NCI-H82 treated with DMSO at 0.1 percent for 48 hours (cell line): ENCODE data around the gene GBF1.

ENCODE experiments used
- DNase-seq: peaks from one replicate; lab custom pipeline; 2025; ENCODE audit not compliant: unreplicated experiment; lab: John Stamatoyannopoulos, UW

The GBF1 gene

DNA sequence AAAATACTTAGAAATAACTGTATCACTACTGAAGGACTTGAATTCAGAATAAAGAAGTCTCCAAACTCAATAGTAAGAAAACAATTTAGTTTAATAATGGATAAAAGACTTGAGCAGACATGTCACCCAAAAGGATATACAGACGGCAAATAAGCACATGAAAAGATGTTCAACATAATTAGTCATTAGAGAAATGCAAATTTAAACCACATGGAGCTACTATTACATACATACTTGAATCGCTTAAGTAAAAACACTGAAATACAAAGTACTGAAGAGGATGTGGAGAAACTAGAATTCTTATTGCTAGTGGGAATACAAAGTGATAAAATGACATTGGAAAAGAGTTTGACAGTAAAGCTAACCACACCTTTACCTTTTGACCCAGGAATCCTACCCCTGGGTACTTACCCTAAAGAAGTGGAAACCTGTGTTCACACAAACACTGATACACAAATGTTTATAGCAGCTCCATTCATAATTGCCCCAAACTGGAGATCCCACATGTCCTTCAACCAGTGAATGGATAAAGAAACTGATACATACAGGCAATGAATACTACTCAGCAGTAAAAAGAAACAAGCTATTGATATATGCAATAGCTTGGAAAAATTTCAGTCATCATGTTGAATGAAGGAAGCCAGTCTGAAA, 95.8 kb downstream of the GBF1 start:
- DNase-seq, result no peak

DNA sequence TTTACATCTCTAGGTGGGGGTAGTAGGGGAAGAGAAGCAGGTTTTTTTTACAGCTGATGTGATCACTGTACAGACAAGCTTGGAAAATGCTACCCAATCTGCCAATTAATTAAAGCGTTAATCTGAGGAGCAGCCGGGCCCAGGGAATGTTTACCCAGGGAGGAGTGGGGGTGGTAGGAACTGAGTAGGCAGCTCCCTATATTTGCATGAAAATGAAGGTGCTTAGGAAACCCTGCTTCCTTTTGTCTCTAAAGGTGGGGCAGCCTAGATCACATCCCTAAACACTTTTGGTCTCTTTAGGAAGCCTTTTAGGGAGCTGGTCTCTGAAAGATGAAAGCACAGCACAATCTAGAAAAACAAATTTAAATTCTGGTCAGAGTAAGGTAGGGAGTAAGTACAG, 97.1 kb downstream of the GBF1 start:
- peak; percentile 69 for DNase-seq

DNA sequence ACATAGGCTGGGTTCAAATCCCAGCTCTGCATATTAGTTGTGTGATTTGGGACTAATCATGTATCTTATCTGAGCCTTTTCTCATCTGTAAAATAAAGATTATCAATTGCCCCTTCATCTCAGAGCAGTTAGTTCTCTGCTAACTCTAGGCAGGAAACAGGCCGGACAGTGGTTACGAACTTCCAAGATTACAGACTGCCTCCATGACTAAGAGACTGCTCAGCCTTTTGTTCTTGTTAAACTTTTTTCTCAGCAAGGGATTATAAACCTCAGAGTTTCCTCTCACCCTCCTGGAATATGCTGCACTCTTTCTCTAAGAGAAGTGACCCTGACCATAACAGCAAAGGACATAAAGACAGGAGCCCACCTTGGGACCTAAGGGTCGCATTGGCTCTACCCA, 97.6 kb downstream of the GBF1 start:
- DNase-seq, result no peak

DNA sequence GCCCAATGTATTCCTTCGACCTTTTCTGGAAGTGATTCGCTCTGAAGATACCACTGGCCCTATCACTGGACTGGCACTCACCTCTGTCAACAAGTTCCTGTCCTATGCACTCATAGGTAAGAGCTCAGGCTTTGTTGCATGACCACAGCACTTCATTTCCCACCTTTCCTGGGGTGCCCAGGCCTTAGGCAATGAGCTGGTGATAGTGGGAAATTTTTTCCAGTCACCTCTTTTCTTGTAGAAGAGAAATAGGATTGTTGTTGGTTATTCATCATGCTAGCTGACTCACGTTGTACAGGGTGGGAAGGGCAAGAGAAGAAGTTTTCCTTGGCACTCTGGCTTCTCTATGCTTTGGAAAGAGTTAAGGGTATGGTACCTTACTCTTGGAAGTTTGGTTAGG, 98.7 kb downstream of the GBF1 start:
- DNase-seq, result no peak

DNA sequence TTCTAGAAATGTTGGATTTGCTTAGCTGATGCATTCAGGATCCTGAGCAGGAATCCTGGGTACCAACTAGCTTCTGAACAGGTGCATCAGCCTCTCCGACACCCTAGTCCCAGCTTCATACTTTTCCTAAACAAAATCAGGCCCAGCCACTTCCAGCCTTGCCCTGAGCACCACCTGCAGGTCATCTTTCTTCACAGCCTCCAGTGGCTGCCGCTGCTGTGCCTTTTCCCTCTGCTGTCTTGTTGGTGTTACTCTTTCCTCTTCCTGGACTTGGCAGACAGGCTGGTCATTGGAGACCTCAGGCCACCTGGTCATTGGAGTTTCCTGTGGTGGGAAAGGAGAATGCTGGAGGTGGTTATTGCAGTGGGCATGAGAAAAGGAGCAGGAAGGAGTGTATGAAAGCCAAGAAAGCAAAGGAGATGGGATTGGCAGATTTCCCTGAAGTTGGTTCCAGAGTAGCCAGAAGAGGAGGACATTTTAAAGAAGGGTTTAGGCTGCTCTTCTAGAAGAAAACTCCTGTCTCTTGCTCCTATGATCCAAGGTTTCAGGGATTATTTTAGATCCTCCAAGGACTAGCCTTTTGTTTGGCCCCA, 102.0 kb downstream of the GBF1 start:
- DNase-seq, result peak; percentile 8

DNA sequence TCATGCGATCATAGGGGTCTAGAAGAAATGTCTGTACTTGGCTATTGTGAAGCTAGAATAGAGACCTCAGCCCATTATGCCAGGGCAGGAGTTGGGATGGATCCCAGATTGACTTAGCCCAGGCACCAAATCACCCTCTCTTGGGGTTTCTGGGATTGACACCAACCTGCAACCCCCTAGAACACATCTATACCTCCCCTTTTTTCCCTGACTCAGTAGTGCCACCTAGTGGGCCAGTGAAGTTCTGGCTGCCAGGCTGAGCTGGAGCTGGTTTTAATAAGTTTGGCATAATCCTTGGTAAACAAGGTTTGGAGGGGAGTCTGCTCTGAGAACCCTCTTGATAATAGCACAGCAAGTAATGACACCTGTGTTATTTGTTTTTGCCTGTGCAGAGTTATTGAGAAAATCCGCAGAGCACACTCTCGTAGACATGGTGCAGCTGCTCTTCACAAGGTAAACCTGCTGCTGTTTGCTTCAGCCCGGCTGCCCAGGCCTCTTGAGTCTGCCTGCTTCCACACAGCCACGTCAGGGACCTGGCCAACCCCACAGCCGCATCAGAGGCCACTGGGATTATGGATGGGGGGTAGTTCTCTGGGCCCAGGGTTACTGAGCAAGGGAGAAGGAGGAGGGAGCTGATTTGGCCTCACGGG, 106.9 kb downstream of the GBF1 start:
- DNase-seq, result peak; percentile 4

DNA sequence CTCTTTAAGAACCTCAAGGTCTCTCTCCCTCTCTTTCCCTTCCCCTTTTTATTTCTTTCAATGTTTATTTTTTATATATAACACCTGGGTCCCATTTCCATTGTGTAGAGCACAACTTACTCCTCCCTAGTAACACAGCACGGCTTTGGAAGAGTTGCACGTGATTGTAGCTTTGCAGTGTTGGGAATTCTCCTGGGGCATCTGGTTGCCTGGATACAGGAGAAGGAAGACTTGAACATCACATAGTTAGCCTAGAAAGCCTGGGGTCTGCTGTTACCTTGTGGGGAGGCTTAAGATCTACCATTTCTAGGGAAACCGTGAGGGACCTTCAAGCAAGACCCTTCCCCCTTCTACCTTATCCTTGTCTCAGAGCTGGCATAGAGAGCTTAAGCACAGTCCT, 109.1 kb downstream of the GBF1 start:
- DNase-seq, result no peak

DNA sequence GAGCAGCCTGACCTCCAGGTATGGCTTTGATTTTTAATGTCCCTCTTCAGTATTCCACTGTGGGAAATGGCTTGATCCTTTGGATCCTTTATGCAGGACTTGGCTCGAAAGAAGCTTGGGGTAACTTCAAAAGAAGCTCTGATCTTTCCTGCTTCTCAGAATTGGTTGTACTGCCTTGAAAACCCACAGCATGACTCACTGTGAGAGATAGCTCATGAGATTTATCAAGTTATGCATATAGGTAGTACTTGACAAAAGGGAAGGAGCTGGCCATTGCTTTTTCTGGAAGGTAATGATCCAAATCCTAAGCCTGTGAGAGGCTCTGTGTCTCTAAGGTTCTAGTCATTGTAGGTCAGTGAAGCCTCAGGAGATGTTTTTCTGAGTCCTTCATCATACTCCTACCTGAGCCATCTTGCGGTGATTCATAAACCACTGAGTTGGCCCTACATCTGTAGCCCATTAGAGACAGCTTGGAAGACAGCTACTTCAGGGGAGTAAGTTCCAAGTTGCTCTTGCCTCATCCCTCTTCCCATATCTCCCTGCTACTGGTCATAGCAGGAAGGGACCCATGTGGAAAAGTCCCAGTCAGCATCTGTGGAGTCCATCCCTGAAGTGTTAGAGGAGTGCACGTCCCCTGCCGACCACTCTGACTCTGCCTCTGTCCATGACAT, 113.5 kb downstream of the GBF1 start:
- DNase-seq, result no peak

DNA sequence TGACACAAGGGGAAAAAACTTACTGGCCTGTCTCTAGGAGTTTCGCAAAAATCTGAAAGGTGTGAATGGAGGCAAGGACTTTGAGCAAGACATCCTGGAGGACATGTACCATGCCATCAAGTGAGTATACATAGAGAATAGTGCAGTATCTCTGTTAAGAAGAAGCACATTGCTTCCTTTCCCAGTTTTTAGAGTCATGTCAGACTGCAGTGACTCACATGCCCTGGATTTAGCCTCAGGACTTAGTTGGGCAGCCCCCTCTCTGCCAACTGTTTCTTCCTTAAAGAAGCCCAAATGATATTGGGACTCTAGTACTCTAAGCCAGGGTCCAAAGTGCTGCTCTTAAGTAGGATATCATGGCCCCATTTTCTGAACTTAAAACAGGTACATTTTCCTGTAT, 122.1 kb downstream of the GBF1 start:
- no peak for DNase-seq

DNA sequence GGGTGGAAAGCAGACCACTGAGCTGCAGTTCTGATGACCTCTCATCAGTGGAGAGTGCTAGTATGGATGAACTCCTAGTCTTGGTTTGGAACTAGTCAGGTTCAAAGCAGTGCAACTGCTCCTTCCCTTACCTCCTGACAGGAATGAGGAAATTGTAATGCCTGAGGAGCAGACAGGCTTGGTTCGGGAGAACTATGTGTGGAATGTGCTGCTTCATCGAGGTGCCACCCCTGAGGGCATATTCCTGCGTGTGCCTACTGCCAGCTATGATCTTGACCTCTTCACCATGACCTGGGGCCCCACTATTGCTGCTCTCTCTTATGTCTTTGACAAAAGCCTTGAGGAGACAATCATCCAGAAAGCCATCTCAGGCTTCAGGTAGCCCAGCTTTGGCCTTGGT, 122.7 kb downstream of the GBF1 start:
- DNase-seq, result no peak

DNA sequence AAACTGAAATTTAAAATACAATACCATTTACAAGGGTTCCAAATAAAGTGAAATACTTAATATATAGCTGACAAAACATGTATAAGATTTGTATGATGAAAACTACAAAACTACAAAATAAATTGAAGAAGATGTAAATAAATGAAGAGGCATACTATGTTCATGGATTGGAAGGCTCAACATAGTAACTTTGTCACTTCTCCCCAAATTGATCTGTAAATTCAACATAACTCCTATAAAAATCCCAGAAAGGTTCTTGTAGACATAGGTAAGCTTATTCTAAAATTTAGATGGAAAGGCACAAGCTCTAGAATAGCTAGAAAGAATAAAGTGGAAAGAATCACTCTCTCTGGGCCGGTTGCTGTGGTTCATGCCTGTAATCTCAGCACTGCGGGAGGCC, 126.0 kb downstream of the GBF1 start:
- DNase-seq, result no peak

DNA sequence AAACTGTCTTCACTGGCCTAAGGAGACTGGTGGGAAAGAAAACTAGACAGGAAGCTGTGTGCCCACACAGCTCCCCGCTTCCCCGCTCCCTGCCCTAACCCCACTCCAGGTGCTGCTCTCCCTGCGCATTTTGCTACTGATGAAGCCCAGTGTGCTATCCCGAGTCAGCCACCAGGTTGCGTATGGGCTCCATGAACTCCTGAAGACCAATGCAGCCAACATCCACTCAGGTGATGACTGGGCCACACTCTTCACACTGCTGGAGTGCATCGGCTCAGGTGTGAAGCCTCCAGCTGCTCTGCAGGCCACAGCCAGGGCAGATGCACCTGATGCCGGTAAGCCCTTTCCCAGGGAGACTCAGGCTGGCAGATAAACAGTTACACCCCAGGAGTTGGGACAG, 129.9 kb downstream of the GBF1 start:
- no peak for DNase-seq

DNA sequence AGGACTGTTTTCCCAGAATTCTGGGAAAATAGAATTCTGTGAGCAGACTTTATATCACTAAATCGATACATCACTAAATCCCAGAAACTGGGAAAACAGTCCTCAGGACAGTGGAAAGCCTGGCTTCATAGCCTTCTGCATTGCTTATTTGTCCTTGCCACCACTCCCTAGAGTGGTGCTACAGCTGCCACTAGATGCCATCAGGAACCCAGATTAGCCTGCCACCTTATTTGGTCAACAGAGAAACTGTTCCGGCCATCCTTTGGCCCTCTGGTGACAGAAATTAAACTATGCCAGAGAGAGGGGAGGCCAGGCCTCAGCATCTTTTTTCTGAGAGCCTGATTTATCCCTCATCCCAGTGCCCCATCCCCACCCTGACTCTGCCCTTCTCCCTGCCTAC, 130.5 kb downstream of the GBF1 start:
- no peak for DNase-seq

DNA sequence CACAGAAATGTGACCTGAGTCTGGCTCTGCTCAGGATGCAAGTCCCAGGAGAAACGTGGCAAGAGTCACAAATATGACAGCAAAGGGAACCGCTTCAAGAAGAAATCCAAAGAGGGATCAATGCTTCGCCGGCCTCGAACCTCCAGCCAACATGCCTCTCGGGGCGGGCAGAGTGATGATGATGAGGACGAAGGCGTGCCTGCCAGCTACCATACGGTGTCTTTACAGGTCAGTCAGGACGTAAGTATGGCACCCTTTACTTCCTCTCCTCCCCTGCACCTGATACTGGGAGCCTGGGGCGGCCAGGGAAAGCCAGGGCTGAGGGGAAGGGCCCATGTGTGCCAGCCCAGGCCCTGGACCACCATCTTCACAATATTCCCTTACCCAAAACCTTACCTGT, 131.6 kb downstream of the GBF1 start:
- DNase-seq, result no peak

DNA sequence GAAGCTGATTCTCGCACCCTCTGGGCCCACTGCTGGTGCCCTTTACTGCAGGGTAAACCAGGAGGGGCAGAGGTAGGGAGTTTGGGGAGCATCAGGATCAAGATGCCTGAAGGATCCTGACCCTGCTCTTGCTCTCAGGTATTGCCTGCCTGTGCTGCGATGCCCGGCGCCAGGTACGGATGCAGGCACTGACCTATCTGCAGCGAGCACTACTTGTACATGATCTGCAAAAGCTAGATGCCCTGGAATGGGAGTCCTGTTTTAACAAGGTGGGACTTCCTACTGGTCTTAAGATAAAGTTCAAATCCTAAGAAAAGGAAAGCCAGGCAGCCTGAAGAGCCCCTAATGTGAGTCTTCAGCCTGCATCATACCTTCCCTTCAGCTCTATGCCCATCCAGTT, 134.1 kb downstream of the GBF1 start:
- DNase-seq, result no peak

DNA sequence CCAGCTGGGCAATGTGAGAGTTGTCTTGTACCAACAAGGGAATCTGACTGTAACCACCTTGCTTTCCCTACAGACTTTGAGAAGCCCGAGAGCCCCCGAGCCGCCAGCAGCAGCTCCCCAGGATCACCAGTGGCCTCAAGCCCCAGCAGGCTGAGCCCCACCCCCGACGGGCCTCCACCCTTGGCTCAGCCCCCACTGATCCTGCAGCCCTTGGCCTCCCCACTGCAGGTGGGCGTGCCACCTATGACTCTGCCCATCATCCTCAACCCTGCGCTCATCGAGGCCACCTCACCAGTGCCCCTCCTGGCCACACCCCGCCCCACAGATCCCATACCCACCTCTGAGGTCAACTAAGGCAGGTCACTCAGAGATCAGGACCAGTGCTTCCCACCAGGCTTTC, 136.7 kb downstream of the GBF1 start:
- DNase-seq, result no peak

DNA sequence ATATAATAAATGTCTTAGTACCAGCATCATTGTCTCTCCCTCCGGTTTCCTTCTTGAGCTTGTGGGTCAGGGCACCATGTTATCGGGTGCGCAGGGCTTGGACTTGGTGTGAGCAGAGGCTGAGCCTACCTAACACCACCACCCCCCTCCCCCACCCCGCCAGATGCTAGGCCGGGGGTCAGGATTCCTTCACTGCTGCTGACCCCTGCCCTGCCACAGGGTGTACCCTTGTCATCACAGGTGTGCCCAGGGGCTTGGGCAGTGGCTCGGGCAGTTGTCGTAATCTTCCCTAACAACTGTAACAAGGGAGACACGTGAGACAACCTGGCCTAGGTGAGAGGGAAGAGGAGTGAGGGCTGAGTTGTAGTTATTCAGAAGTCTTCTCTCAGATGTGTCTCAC, 137.5 kb downstream of the GBF1 start:
- DNase-seq, result no peak

DNA sequence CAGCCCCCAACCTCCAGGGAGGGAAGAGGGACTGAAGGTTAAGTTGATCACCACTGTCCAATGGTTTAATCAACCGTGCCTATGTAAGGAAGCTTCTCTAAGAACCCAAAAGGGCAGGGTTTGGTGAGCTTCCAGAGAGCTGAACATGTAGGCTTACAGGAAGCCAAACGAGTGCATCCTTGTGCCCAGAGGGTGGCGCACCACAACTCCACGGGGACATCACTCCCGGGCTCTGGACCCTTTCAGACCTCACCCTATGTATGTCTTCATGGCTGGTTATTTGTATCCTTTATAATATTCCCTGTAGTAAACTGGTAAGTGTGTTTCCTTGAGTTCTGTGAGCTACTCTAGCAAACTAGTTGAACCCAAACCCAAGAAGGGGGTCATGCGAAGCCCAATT, 138.7 kb downstream of the GBF1 start:
- no peak for DNase-seq

DNA sequence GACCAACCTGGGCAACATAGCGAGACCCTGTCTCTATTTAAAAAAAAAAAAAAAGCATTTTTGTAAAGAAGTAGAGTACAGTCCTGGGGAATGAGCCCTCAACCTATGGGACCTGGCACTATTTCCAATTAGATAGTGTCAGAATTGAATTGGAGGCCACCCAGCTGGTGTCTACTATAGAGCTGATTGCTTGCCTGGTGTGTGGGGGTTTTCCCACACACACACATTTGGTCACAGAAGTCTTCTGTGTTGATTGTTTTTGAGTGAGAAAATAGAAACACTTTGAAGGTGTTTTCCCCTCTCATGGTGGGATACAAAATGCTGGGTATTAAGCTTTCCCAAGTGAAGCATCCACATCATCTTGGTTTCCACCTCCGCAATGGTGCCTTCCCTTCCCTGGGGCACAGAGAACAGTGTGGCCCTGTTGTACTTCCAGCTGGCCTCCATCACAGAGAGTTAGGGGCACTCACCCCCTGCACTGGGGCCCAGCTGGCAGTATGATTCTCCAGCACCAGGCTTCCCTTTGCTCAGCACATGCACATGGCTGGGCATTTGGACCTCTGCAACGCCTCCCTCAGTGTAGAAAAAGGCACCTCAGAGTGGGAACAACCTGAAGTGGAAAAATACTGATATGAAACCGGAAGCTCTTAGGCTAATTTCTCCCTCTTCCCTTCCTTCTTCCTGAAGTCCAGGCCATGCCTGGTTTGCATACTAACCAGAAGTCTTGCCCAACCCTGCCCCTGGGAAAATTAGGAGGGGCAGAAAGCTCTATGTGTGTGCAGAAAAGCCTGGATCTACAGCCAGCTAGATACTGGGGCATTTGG, 139.5 kb downstream of the GBF1 start:
- DNase-seq, result no peak

DNA sequence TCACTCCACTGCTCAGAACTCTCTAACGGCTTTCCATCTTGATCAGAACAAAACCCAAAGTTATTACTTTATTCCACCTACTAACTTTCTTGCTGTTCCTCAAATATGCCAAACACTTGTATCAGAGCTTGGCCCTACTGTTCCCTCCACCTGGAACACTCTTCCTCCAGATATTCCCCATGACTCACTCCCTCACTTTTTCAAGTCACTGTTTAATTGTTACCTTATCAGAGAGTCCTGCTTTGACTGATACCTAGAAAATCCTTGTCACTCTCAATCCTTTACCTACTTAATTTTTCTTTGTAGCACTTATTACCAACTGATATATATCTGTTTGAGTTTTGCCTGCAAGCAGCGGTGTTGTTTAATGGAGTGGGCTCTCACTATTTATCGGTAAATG, 144.6 kb downstream of the GBF1 start:
- DNase-seq, result no peak

DNA sequence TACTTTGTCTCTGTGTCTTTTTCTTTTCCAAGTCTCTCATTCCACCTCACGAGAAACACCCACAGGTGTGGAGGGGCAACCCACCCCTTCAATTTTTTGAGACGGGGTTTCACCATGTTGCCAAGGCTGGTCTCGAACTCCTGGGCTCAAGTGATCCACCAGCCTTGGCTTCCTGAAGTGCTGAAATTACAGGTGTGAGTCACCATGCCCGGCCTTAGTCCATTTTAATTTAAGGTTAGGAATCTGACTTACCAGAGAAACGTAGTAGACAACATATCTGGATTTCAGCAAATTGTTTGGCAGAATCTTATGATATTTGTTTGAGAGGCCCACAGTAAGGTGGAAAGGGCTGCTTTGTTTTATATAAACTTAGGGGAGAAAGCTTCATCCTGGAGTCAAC, 147.0 kb downstream of the GBF1 start:
- no peak for DNase-seq
